Measurements from ENCODE around the gene DCTPP1. TPM values are rescaled to one million over a fixed set of nuclear protein-coding genes. Genes with fewer than 3 reads are reported as not detected.

DCTPP1 gene
- total RNA-seq, 1 donor from 2014 or later: 14.5 TPM

DNA sequence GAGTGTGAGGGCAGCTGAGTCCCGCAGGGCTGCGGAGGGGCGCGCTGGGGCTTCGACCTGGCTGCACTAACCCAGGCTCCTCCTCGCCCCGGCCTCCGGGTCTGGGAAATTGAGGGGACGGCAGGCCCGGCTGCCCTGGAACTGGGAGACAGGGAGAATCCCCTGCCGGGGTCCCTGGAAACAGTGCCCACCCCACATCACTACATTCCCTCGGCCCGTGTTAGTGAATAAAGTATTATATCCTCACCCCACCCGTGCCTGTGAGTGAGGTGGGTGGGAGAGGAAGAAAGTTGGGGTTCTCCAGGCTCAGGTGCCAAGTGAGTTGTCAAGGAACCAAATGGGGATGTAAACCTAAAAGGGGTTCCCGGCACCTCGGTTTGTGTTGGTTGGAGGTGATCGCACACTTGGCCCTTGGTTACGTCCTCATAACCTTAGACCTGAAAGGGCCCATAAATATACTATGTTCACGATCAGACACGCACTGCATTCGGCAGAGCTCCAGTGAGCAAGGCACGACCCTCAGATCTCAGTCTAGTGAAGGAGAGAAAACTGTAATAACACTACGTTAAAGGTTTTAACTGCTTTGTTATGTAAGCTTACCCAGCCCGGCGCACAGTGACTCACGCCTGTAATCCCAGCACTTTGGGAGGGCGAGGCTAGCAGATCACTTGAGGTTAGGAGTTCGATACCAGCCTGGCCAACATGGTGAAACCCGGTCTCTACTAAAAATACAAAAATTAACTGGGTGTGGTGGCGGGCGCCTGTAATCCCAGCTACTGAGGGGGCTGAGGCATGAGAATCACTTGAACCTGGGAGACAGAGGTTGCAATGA, 11.3 kb downstream of the DCTPP1 start:
- TF ChIP-seq POLR2AphosphoS5 (IDR thresholded peaks at IDR 0.05; ENCODE audit: insufficient read depth in 1 of 2, low read depth in 1 of 2): no peak
- TF ChIP-seq POLR2A (IDR thresholded peaks at IDR 0.05): no peak
- TF ChIP-seq, protein P1, sequence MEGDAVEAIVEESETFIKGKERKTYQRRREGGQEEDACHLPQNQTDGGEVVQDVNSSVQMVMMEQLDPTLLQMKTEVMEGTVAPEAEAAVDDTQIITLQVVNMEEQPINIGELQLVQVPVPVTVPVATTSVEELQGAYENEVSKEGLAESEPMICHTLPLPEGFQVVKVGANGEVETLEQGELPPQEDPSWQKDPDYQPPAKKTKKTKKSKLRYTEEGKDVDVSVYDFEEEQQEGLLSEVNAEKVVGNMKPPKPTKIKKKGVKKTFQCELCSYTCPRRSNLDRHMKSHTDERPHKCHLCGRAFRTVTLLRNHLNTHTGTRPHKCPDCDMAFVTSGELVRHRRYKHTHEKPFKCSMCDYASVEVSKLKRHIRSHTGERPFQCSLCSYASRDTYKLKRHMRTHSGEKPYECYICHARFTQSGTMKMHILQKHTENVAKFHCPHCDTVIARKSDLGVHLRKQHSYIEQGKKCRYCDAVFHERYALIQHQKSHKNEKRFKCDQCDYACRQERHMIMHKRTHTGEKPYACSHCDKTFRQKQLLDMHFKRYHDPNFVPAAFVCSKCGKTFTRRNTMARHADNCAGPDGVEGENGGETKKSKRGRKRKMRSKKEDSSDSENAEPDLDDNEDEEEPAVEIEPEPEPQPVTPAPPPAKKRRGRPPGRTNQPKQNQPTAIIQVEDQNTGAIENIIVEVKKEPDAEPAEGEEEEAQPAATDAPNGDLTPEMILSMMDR (IDR thresholded peaks at IDR 0.05): no peak
- Histone ChIP-seq H3K36me3 (peaks cover 0 to 16% of the 10 kb centered on the region in 2 donors), H3K4me3 (peak overlapping the region; percentile 47 to 88), H3K9me3 (no peaks in the 10 kb centered on the region), H3K27ac (peak overlapping the region; percentile 68), H3K27me3 (no peaks in the 10 kb centered on the region), H3K4me1 (peaks cover 14% of the 10 kb centered on the region)
- no peak for DNase-seq (ENCODE audit: extremely low spot score in 2 of 2)
- intact Hi-C loops (cut with DNase I): no loop called here

GRCh38 chr16:30417529-30418349, 12.1 kb downstream of the DCTPP1 start:
- Histone ChIP-seq H3K27me3 (no peaks in the 10 kb centered on the region), H3K4me3 (peak overlapping the region; percentile 47 to 88), H3K27ac (peak overlapping the region; percentile 68), H3K36me3 (peaks cover 0 to 10% of the 10 kb centered on the region in 2 donors), H3K9me3 (no peaks in the 10 kb centered on the region), H3K4me1 (peaks cover 14% of the 10 kb centered on the region)
- peak in 1 of 2 donors; percentile 17 for TF ChIP-seq POLR2AphosphoS5 (IDR thresholded peaks at IDR 0.05; ENCODE audit: insufficient read depth in 1 of 2, low read depth in 1 of 2)
- TF ChIP-seq, protein P1 (IDR thresholded peaks at IDR 0.05): no peak
- intact Hi-C loops (cut with DNase I): no loop called here
- DNase-seq (ENCODE audit: extremely low spot score in 2 of 2): no peak

- no peak for DNase-seq (ENCODE audit: extremely low spot score in 2 of 2)
- Histone ChIP-seq H3K36me3 (peaks cover 0 to 2% of the 10 kb centered on the region in 2 donors), H3K27ac (peak overlapping the region; percentile 68), H3K4me1 (peaks cover 14% of the 10 kb centered on the region), H3K27me3 (no peaks in the 10 kb centered on the region), H3K4me3 (peak overlapping the region; percentile 47 to 88), H3K9me3 (no peaks in the 10 kb centered on the region)
- no peak for TF ChIP-seq POLR2A (IDR thresholded peaks at IDR 0.05)
- TF ChIP-seq, protein P1 (IDR thresholded peaks at IDR 0.05): no peak
- no peak for TF ChIP-seq POLR2AphosphoS5 (IDR thresholded peaks at IDR 0.05; ENCODE audit: insufficient read depth in 1 of 2, low read depth in 1 of 2)
- intact Hi-C loops (cut with DNase I): no loop called here
Observed at GRCh38 chr16:30416624-30417528, 13.0 kb downstream of the DCTPP1 start.

DNA sequence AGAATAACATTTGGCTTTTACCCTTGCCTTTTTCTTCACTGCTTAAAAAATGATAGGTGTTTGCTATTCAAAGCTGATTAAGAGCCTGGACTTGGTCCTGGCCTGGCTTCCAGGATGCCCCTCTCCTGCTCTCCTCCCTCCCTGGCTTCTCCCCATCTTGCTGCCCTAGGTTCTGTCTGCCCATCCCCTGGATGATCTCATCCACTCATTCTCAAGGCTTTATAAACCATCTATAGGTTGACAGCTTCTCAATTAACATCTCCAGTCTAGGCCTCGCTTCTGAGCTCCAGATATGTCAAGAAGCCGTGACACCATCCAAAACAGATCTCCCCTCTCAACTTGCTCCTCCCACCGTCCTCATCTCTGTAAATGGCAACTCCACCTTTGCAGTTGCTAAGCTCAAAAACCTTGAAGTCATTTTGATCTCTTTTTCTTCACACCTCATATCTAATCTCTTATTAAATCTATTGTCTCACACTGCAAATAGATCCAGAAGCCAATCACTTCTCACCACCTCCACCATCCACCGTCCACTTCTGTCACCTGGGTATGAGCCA, 13.7 kb downstream of the DCTPP1 start:
- intact Hi-C loops (cut with DNase I): no loop called here
- DNase-seq (ENCODE audit: extremely low spot score in 2 of 2): no peak

More for the DNA sequence above, 13.7 kb downstream of the DCTPP1 start:
- Histone ChIP-seq H3K9me3 (no peaks in the 10 kb centered on the region), H3K27ac (no peak overlapping the region), H3K4me3 (no peak overlapping the region), H3K4me1 (peaks cover 14% of the 10 kb centered on the region), H3K36me3 (peaks cover 0 to 2% of the 10 kb centered on the region in 2 donors), H3K27me3 (no peaks in the 10 kb centered on the region)
- TF ChIP-seq POLR2AphosphoS5 (IDR thresholded peaks at IDR 0.05; ENCODE audit: insufficient read depth in 1 of 2, low read depth in 1 of 2): no peak
- TF ChIP-seq, protein P1 (IDR thresholded peaks at IDR 0.05): no peak
- no peak for TF ChIP-seq POLR2A (IDR thresholded peaks at IDR 0.05)

Data from vagina (tissue), 2 donors.